K562 (cell line): ENCODE measurements around the gene MIEN1. TPM values are rescaled to one million over a fixed set of nuclear protein-coding genes. Genes with fewer than 3 reads are reported as not detected.
A peak's percentile ranks its signal among the peaks of the same experiment; 100 is the strongest.

ENCODE experiments used
- BACH1 ChIP-seq: fragments of 200-800 bp; sonication (Bioruptor generic); IDR thresholded peaks from 2 replicates; pipeline ENCODE4 v1.6.1; 2016; ENCODE audit warnings: missing genetic modification characterization, missing compliant biosample characterization
- CCNT2 ChIP-seq: IDR thresholded peaks from 2 replicates; pipeline ENCODE4 v1.6.1; 2011; ENCODE audit warnings: borderline replicate concordance, low read depth, mild to moderate bottlenecking, moderate library complexity, mixed read lengths, low read length; ENCODE audit not compliant: insufficient read length; ENCODE audit errors: extremely low read depth
- CTBP1 ChIP-seq: fragments of 450-650 bp; IDR thresholded peaks from 2 replicates; pipeline ENCODE4 v1.6.1; 2016; ENCODE audit warnings: borderline replicate concordance
- FIP1L1 ChIP-seq: fragments of 200-400 bp; formaldehyde crosslinking; IDR thresholded peaks from 2 replicates; pipeline ENCODE4 v1.6.1; 2018; ENCODE audit warnings: mild to moderate bottlenecking, low read depth, low read length; ENCODE audit not compliant: poor library complexity, severe bottlenecking
- GTF2F1 ChIP-seq: IDR thresholded peaks from 2 replicates; pipeline ENCODE4 v1.6.1; 2011; ENCODE audit warnings: low read depth, low read length, improper control_type of control experiment
- HIVEP1 ChIP-seq: fragments of 250-450 bp; sonication (Bioruptor Pico); IDR thresholded peaks from 2 replicates; pipeline ENCODE4 v1.4.0; 2020; ENCODE audit warnings: mild to moderate bottlenecking
- JUNB ChIP-seq: fragments of 450-650 bp; formaldehyde crosslinking; conservative IDR thresholded peaks from 2 replicates; pipeline ENCODE4 v1.4.0; 2020; ENCODE audit warnings: mild to moderate bottlenecking
- JUND ChIP-seq, 2 experiments: IDR thresholded peaks; 2 replicates in 1 of 2; 3 replicates in 1 of 2; pipeline ENCODE4 v1.6.1; 2011; ENCODE audit warnings: borderline replicate concordance in 2 of 2, low read depth in 2 of 2, low read length in 2 of 2, improper control_type of control experiment in 1 of 2, missing biosample characterization in 1 of 2, missing genetic modification characterization in 1 of 2, missing genetic modification reagents in 1 of 2
- MAFK ChIP-seq: IDR thresholded peaks from 2 replicates; pipeline ENCODE4 v1.6.1; 2011; ENCODE audit warnings: low read length, improper control_type of control experiment
- PHF20 ChIP-seq: fragments of 450-650 bp; IDR thresholded peaks from 2 replicates; pipeline ENCODE4 v1.6.1; 2018; ENCODE audit not compliant: partially characterized antibody
- RAD21 ChIP-seq, 2 experiments: fragments of 250-450 bp in 1 of 2; fragments of 450-650 bp in 1 of 2; sonication (Bioruptor Pico) in 1 of 2; formaldehyde crosslinking in 1 of 2; IDR thresholded peaks in 1 of 2; conservative IDR thresholded peaks in 1 of 2; 2 replicates each; pipeline versions ENCODE4 v1.4.0 to v1.8.0; 2020 to 2022; ENCODE audit warnings: mild to moderate bottlenecking in 2 of 2, moderate library complexity in 1 of 2
- RBBP5 ChIP-seq: fragments of 200-600 bp; sonication (generic); IDR thresholded peaks from 2 replicates; pipeline ENCODE4 v1.6.1; 2012; ENCODE audit warnings: borderline replicate concordance, mild to moderate bottlenecking, low read length, control low read depth, inconsistent platforms; ENCODE audit not compliant: insufficient read depth, poor library complexity, severe bottlenecking
- TCFL5 ChIP-seq: fragments of 250-450 bp; sonication (Bioruptor Pico); conservative IDR thresholded peaks from 2 replicates; pipeline ENCODE4 v1.6.1; 2021; ENCODE audit warnings: mild to moderate bottlenecking, moderate library complexity, matching md5 sums
- TRIM28 ChIP-seq: fragments of 450-650 bp; IDR thresholded peaks from 2 replicates; pipeline ENCODE4 v1.6.1; 2017
- ZEB2 ChIP-seq: fragments of 450-650 bp; IDR thresholded peaks from 2 replicates; pipeline ENCODE4 v1.6.1; 2016
- ZNF274 ChIP-seq: IDR thresholded peaks from 2 replicates; pipeline ENCODE4 v1.6.1; 2011; ENCODE audit warnings: low read depth, mild to moderate bottlenecking, low read length, moderate library complexity, borderline replicate concordance
- ZNF584 ChIP-seq: fragments of 200-800 bp; sonication (Bioruptor generic); IDR thresholded peaks from 2 replicates; pipeline ENCODE4 v1.6.1; 2016; ENCODE audit warnings: low read depth, mild to moderate bottlenecking, missing genetic modification characterization, missing compliant biosample characterization
- ZSCAN29 ChIP-seq: fragments of 450-650 bp; IDR thresholded peaks from 2 replicates; pipeline ENCODE4 v1.6.1; 2017
- polyA plus RNA-seq, 8 experiments: library from polyadenylated mRNA; depleted of rRNA in 4 of 8; stranded (reverse) in 5 of 8; unstranded in 3 of 8; fragments of >200 nt; fragmentation: Nextera tagmentation in 2 of 8; fragmentation: Illumina TruSeq in 1 of 8; extraction: Ambion mirVana in 2 of 8; extraction: Trizol in 1 of 8; gene quantifications; 2 replicates each; pipeline versions ENCODE4 v1.2.1 to v1.2.3, GENCODE V29; 2011 to 2014; ENCODE audit warnings: inconsistent platforms in 1 of 8, missing spikeins in 1 of 8
- total RNA-seq, 7 experiments: library from RNA; depleted of rRNA in 6 of 7; stranded (reverse); fragments of >200 nt in 6 of 7; fragmentation: Illumina TruSeq in 2 of 7; extraction: Trizol in 2 of 7; gene quantifications; 2 replicates each; pipeline versions ENCODE4 v1.2.1 to v1.2.3, GENCODE V29; 2011 to 2021; ENCODE audit warnings: low replicate concordance in 1 of 7
- TF ChIP-seq, protein P1 (sequence below), 3 experiments: fragments of 200-800 bp in 1 of 3; sonication (Bioruptor generic) in 1 of 3; sonication (generic) in 1 of 3; formaldehyde crosslinking in 1 of 3; IDR thresholded peaks; 2 replicates each; pipeline versions ENCODE4 v1.6.1 to v1.8.0; 2016 to 2022; ENCODE audit warnings: mild to moderate bottlenecking in 2 of 3, missing compliant biosample characterization in 2 of 3, missing genetic modification characterization in 2 of 3, missing genetic modification reagents in 1 of 3
- TF ChIP-seq, protein P2 (sequence below): fragments of 250-450 bp; sonication (Bioruptor Pico); IDR thresholded peaks from 2 replicates; pipeline ENCODE4 v1.5.0; 2020; ENCODE audit warnings: mild to moderate bottlenecking, borderline replicate concordance
- TF ChIP-seq, protein P3 (sequence below), 2 experiments: fragments of 450-650 bp in 1 of 2; IDR thresholded peaks; 2 replicates each; pipeline ENCODE4 v1.6.1; 2011 to 2017; ENCODE audit warnings: low read depth in 2 of 2, antibody characterized with exemption in 1 of 2, borderline replicate concordance in 1 of 2, low read length in 1 of 2, mild to moderate bottlenecking in 1 of 2, mixed read lengths in 1 of 2; ENCODE audit not compliant: control insufficient read depth in 1 of 2

The MIEN1 gene
- total and polyA plus RNA-seq, 9 of the 15 experiments (the other 6 are each of a cell fraction or from before 2014, with no cell fraction given) = 61.3 to 142 (median 78.9) TPM

DNA sequence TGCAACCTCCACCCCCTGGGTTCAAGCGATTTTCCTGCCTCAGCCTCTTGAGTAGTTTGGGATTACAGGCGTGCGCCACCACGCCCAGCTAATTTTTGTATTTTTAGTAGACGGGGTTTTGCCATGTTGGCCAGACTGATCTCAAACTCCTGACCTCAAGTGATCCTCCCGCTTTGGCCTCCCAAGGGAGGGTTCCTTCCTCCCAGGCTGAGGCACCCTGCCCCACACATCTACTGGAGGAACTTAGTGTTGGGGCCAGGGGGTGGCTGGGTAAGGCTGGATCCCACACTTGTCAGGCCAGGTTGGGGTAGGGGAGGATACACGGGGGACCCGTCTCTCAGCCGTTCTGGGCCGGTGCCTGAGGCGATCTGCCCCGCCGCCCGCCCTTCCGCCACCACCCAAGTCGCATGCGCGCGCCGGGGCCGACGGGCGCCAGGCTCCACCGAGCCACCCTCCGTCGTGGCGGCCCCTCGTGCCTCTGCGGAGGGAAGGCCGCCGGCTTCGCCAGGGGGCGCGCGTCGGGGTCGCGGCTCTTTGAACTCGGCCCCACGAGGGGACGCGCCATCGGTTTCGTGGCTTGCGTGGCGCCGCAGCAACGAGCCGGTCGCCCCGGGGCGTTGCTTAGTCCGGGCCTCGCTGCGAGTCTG, 23.3 kb upstream of the MIEN1 start (continued):
- TF ChIP-seq, protein P1, sequence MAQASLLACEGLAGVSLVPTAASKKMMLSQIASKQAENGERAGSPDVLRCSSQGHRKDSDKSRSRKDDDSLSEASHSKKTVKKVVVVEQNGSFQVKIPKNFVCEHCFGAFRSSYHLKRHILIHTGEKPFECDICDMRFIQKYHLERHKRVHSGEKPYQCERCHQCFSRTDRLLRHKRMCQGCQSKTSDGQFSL (CRISPR knock-in tag; IDR thresholded peaks at IDR 0.05) = no peak; the same call in 1 of the 2 replicates
- TF ChIP-seq, protein P1 (tag; IDR thresholded peaks at IDR 0.05) = 0 out of 4 replicates have a peak, but pooled peaks of 1 of the 2 experiments have one; percentile 24
- TF ChIP-seq RBBP5 = no peak
- TF ChIP-seq CTBP1 = no peak
- no peak for TF ChIP-seq JUND (IDR thresholded peaks at IDR 0.05; ENCODE audit: borderline replicate concordance, low read depth, low read length)
- no peak for TF ChIP-seq JUND (tag; IDR thresholded peaks at IDR 0.05; ENCODE audit: borderline replicate concordance, low read depth, low read length)
- no peak for TF ChIP-seq JUNB (CRISPR knock-in tag)
- no peak for TF ChIP-seq GTF2F1
- 0 out of 2 replicates have a peak, but pooled peaks have one; percentile 50 for TF ChIP-seq ZNF584 (CRISPR knock-in tag)
- TF ChIP-seq TCFL5 (CRISPR knock-in tag) = no peak
- no peak for TF ChIP-seq ZEB2
- no peak for TF ChIP-seq CCNT2
- no peak for TF ChIP-seq ZNF274
- TF ChIP-seq, protein P2, sequence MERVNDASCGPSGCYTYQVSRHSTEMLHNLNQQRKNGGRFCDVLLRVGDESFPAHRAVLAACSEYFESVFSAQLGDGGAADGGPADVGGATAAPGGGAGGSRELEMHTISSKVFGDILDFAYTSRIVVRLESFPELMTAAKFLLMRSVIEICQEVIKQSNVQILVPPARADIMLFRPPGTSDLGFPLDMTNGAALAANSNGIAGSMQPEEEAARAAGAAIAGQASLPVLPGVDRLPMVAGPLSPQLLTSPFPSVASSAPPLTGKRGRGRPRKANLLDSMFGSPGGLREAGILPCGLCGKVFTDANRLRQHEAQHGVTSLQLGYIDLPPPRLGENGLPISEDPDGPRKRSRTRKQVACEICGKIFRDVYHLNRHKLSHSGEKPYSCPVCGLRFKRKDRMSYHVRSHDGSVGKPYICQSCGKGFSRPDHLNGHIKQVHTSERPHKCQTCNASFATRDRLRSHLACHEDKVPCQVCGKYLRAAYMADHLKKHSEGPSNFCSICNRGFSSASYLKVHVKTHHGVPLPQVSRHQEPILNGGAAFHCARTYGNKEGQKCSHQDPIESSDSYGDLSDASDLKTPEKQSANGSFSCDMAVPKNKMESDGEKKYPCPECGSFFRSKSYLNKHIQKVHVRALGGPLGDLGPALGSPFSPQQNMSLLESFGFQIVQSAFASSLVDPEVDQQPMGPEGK = no peak
- TF ChIP-seq TRIM28 = no peak
- no peak for TF ChIP-seq PHF20
- TF ChIP-seq, protein P3, sequence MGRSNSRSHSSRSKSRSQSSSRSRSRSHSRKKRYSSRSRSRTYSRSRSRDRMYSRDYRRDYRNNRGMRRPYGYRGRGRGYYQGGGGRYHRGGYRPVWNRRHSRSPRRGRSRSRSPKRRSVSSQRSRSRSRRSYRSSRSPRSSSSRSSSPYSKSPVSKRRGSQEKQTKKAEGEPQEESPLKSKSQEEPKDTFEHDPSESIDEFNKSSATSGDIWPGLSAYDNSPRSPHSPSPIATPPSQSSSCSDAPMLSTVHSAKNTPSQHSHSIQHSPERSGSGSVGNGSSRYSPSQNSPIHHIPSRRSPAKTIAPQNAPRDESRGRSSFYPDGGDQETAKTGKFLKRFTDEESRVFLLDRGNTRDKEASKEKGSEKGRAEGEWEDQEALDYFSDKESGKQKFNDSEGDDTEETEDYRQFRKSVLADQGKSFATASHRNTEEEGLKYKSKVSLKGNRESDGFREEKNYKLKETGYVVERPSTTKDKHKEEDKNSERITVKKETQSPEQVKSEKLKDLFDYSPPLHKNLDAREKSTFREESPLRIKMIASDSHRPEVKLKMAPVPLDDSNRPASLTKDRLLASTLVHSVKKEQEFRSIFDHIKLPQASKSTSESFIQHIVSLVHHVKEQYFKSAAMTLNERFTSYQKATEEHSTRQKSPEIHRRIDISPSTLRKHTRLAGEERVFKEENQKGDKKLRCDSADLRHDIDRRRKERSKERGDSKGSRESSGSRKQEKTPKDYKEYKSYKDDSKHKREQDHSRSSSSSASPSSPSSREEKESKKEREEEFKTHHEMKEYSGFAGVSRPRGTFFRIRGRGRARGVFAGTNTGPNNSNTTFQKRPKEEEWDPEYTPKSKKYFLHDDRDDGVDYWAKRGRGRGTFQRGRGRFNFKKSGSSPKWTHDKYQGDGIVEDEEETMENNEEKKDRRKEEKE (IDR thresholded peaks at IDR 0.05; ENCODE audit: borderline replicate concordance in 1 of 2, control insufficient read depth in 1 of 2, low read depth in 2 of 2, low read length in 1 of 2) = no peak
- TF ChIP-seq RAD21 (CRISPR knock-in tag; conservative IDR thresholded peaks at IDR 0.05 in 1 of 2, IDR thresholded peaks at IDR 0.05 in 1 of 2) = no peak
- no peak for TF ChIP-seq MAFK
- no peak for TF ChIP-seq ZSCAN29
- no peak for TF ChIP-seq FIP1L1
- TF ChIP-seq HIVEP1 = no peak
- no peak for TF ChIP-seq BACH1 (tag)
